Activated CD4-positive, alpha-beta T cell treated with anti-CD3 and anti-CD28 coated beads for 36 hours (primary cell): Measurements from ENCODE around the gene OGFOD3. TPM values are rescaled to one million over a fixed set of nuclear protein-coding genes. Genes with fewer than 3 reads are reported as not detected.
"Not testable (repeated sequence)": the region's sequence is repeated elsewhere in the genome, so short reads cannot be mapped to it uniquely, and the experiment has no call there.

Experiments used
- ATAC-seq: fragments of 200-7000 bp; cut with Tn5 transposase; one replicate; pipeline ENCODE4 v1.10.0; 2021; ENCODE audit warnings: mild to moderate bottlenecking, moderate library complexity
- CTCF ChIA-PET: fragments of 350-600 bp; sonication (Branson Sonifier 250); formaldehyde crosslinking; loops from one replicate; lab custom pipeline; 2021; ENCODE audit warnings: antibody characterized with exemption; lab: Charles Lee
- POLR2A ChIA-PET: fragments of 350-600 bp; sonication (Branson Sonifier 250); formaldehyde crosslinking; loops from one replicate; lab custom pipeline; 2021; ENCODE audit warnings: antibody characterized with exemption, inconsistent platforms; lab: Charles Lee
- DNase-seq: peaks from one replicate; pipeline ENCODE4 v3.0.0-alpha.2; 2020
- H3K27ac Mint-ChIP-seq: one replicate; pipeline ENCODE4 v1.8.0; 2021; ENCODE audit warnings: mixed read lengths
- H3K27me3 Mint-ChIP-seq: one replicate; pipeline ENCODE4 v1.8.0; 2021; ENCODE audit warnings: mixed read lengths
- H3K36me3 Mint-ChIP-seq: one replicate; pipeline ENCODE4 v1.8.0; 2021; ENCODE audit warnings: low read depth, mixed read lengths
- H3K4me1 Mint-ChIP-seq: one replicate; pipeline ENCODE4 v1.8.0; 2021; ENCODE audit warnings: mixed read lengths
- H3K4me3 Mint-ChIP-seq: one replicate; pipeline ENCODE4 v1.8.0; 2021; ENCODE audit warnings: mild to moderate bottlenecking, moderate library complexity, mixed read lengths
- H3K9me3 Mint-ChIP-seq: one replicate; pipeline ENCODE4 v1.8.0; 2021; ENCODE audit warnings: low read depth, mixed read lengths
- intact Hi-C, 2 experiments: fragments of 100-400 bp; cut with DNase I in 1 of 2; cut with micrococcal nuclease in 1 of 2; formaldehyde crosslinking; loops; one replicate each; pipeline versions ENCODE4 v1.14.2 to v1.15.1; 2022 to 2024; cut with DNase I, micrococcal nuclease
- total RNA-seq, 2 experiments: library from RNA; stranded (reverse); gene quantifications; one replicate each; pipeline ENCODE4 v1.2.3, GENCODE V29; 2021

OGFOD3 gene
- total RNA-seq, 2 experiments from 2014 or later: 20.0 to 22.3 TPM

GRCh38 chr17:82412535-82413520 is 5.6 kb downstream of the OGFOD3 start:
- H3K9me3 Mint-ChIP-seq: no peaks in the 10 kb centered on the region
- no peaks in the 10 kb centered on the region for H3K27me3 Mint-ChIP-seq
- H3K27ac Mint-ChIP-seq: no peak overlapping the region
- intact Hi-C loops: loop anchor here in 1 of 2 experiments (10.0 kb wide), 1 partner anchor 178 kb away; no protein-coding TSS in a partner anchor
- H3K36me3 Mint-ChIP-seq: peaks cover 20% of the 10 kb centered on the region
- ChIA-PET POLR2A (no interaction called here), CTCF (interaction anchor here (1.4 kb wide), 1 partner anchor 62 kb away, joined by 4 read pairs; no protein-coding TSS in a partner anchor)
- DNase-seq (no peak), ATAC-seq (no peak)
- H3K4me1 Mint-ChIP-seq: peaks cover 8% of the 10 kb centered on the region
- H3K4me3 Mint-ChIP-seq: no peak overlapping the region

- POLR2A ChIA-PET, CTCF ChIA-PET, DNase-seq, H3K9me3 Mint-ChIP-seq, H3K27ac Mint-ChIP-seq, H3K4me3 Mint-ChIP-seq, H3K27me3 Mint-ChIP-seq, ATAC-seq: not testable (repeated sequence)
- Mint-ChIP-seq H3K4me1 (peaks cover 15% of the 10 kb centered on the region), H3K36me3 (peaks cover 20% of the 10 kb centered on the region)
- intact Hi-C loops: loop anchor here in 1 of 2 experiments (10.0 kb wide), 1 partner anchor 177 kb away; no protein-coding TSS in a partner anchor
Measured at GRCh38 chr17:82412081-82412480, 6.3 kb downstream of the OGFOD3 start.

DNA sequence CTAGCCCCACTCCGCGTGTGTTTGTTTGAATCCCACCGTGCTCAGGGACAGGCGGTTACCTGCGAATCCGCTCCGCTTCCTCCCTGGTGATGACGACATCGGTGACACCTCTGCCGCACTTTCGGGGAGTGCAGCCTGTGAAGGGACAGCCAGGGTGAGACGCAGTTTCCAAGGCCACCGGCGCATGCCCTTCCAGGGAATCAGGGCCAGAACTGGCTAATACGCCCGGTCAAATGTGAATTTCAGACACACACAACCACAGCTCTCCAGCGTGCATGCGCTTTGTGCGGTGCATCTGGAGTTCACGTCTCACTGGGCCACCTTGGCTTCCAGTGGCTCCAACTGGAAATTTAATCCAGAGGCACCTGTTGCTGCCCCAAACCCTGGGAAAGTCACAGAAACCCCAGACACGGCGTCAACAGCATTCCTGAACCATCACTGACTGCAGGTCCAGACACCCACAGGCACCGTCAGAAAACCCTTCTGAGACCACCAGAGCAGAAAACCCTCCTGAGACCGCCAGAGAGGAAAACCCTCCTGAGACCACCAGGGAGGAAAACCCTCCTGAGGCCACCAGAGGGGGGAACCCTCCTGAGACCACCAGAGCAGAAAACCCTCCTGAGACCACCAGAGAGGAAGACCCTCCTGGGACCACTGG is 6.9 kb downstream of the OGFOD3 start:
- ATAC-seq (no peak), DNase-seq (no peak)
- H3K27me3 Mint-ChIP-seq: no peaks in the 10 kb centered on the region
- H3K4me1 Mint-ChIP-seq: peaks cover 15% of the 10 kb centered on the region
- H3K27ac Mint-ChIP-seq: no peak overlapping the region
- H3K4me3 Mint-ChIP-seq: no peak overlapping the region
- ChIA-PET POLR2A (no interaction called here), CTCF (no interaction called here)
- peaks cover 20% of the 10 kb centered on the region for H3K36me3 Mint-ChIP-seq
- intact Hi-C loops: loop anchor here in 1 of 2 experiments (10.0 kb wide), 1 partner anchor 177 kb away; no protein-coding TSS in a partner anchor
- no peaks in the 10 kb centered on the region for H3K9me3 Mint-ChIP-seq

DNA sequence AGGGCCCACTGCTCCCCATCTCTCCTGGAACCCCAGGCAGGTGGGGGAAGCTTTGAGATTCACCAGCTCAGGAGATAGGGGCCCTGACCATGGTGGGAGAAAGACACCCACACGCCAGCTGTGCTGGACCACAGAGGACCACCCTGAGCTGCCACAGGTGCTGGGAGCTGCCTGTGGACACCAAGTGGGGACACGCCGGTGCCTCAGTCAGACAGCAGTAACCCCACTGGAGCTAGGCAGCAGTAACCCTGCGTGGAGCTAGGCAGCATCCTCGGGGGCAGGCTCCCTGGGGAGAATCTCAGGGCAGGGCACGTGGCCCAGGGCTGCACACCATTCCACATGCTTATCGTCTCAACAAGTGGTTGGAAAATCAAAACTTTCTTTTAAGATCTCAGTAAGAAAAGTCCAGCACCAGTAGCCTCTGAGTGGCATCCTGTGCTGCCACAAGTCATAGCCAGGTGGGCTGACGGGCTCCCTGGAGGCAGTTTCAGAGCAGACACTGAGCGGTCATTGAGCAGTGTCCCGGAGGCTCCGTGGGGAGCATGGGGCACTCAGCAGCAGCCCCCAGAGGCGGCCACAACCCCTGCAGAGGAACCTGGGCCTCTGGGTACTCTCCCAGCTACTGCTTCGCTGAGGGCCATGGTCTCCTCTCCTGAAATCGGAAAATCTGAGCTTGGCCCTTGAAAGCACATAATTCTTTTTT is 8.2 kb downstream of the OGFOD3 start:
- CTCF ChIA-PET: interaction anchor here (0.6 to 0.8 kb wide), 2 partner anchors 14 to 47 kb away, joined by 3 read pairs; no protein-coding TSS in a partner anchor
- Mint-ChIP-seq H3K9me3 (no peaks in the 10 kb centered on the region), H3K27me3 (no peaks in the 10 kb centered on the region), H3K4me1 (peaks cover 14% of the 10 kb centered on the region), H3K36me3 (peaks cover 21% of the 10 kb centered on the region), H3K4me3 (no peak overlapping the region), H3K27ac (no peak overlapping the region)
- ATAC-seq (no peak), DNase-seq (no peak)
- intact Hi-C loops: loop anchor here in 1 of 2 experiments (10.0 kb wide), 1 partner anchor 175 kb away; no protein-coding TSS in a partner anchor
- POLR2A ChIA-PET: no interaction called here

- Mint-ChIP-seq H3K27me3 (no peaks in the 10 kb centered on the region), H3K4me1 (peaks cover 7% of the 10 kb centered on the region), H3K27ac (no peak overlapping the region), H3K36me3 (peaks cover 15% of the 10 kb centered on the region), H3K4me3 (no peak overlapping the region), H3K9me3 (no peaks in the 10 kb centered on the region)
- ATAC-seq: no peak
- intact Hi-C loops: no loop called here
- ChIA-PET POLR2A (no interaction called here), CTCF (interaction anchor here (0.8 kb wide), 1 partner anchor 46 kb away, joined by 3 read pairs; no protein-coding TSS in a partner anchor)
- DNase-seq: no peak
Measured at GRCh38 chr17:82408938-82409318, 9.5 kb downstream of the OGFOD3 start.

DNA sequence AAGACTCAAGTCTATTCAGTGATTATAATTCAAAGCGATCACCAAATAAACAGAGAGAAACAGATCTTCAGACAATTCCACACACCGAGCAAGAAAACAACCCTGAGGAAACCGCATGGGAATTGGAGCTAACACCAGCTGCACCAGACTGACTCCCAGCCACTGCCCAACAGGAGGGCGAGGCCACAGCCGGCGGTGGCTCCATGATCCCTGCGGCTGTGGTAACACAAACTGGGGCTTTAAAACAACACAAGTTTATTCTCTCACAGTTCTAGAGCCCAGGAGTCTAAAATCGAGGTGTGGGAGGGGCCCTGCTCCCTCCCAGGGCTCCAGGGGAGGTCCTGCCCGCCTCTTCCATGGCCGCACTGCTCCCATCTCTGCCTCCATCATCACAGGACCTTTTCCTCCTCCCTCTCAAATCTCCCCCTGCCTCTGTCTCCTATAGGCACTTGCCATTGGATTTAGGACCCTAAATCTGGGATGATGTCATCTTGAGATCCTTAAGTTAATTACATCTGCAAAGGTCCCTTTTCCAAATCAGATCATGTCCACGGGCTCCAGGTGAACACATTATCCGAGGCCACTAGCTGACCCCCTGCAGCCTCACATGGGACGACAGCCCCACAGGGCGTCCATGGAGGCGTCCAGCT is 10.0 kb downstream of the OGFOD3 start:
- no peak overlapping the region for H3K27ac Mint-ChIP-seq
- ATAC-seq (no peak), DNase-seq (no peak)
- H3K27me3 Mint-ChIP-seq: no peaks in the 10 kb centered on the region
- intact Hi-C loops: no loop called here
- ChIA-PET CTCF (no interaction called here), POLR2A (no interaction called here)
- H3K4me1 Mint-ChIP-seq: peaks cover 7% of the 10 kb centered on the region
- no peaks in the 10 kb centered on the region for H3K9me3 Mint-ChIP-seq
- H3K4me3 Mint-ChIP-seq: no peak overlapping the region
- peaks cover 17% of the 10 kb centered on the region for H3K36me3 Mint-ChIP-seq

- intact Hi-C loops: no loop called here
- Mint-ChIP-seq H3K4me1 (peaks cover 7% of the 10 kb centered on the region), H3K27me3 (no peaks in the 10 kb centered on the region), H3K27ac (no peak overlapping the region), H3K4me3 (no peak overlapping the region), H3K9me3 (no peaks in the 10 kb centered on the region), H3K36me3 (peaks cover 19% of the 10 kb centered on the region)
- POLR2A ChIA-PET: no interaction called here
- ATAC-seq: no peak
- no peak for DNase-seq
- CTCF ChIA-PET: interaction anchor here (1.1 kb wide), 1 partner anchor 17 kb away, joined by 3 read pairs; no protein-coding TSS in a partner anchor
Measured at GRCh38 chr17:82407255-82407654, 11.1 kb downstream of the OGFOD3 start.

DNA sequence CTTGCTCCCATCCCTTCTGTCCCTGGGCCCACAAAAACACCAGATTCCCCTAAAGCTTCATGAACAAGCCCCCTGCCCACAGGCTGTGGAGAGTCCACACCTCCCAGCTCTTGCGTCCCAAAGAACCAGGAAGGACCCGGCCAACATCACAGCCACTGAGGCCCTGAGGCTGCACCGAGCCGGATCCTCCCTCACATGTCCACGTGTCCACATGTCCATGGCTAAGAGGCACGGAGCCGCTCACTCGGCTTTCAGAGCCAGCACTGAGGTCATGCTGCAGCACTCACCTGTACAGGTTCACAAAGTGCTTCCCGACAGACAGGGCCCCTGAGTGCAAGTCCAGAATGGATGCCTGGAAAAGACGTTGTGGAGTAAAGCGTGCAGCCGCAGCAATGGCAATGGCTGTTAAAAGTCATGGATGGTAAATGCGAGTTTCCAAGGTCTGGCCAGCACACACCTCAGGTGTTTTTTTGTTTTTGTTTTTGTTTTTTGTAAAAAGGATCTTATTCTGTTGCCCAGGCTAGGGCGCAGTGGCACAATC is 12.2 kb downstream of the OGFOD3 start:
- H3K9me3 Mint-ChIP-seq: no peaks in the 10 kb centered on the region
- ChIA-PET POLR2A (no interaction called here), CTCF (interaction anchor here (0.7 kb wide), 1 partner anchor 30 kb away, joined by 5 read pairs; no protein-coding TSS in a partner anchor)
- H3K27me3 Mint-ChIP-seq: no peaks in the 10 kb centered on the region
- intact Hi-C loops: no loop called here
- ATAC-seq (no peak), DNase-seq (no peak)
- peaks cover 19% of the 10 kb centered on the region for H3K36me3 Mint-ChIP-seq
- H3K27ac Mint-ChIP-seq: no peak overlapping the region
- peaks cover 12% of the 10 kb centered on the region for H3K4me1 Mint-ChIP-seq
- H3K4me3 Mint-ChIP-seq: no peak overlapping the region

GRCh38 chr17:82405051-82405450 is 13.3 kb downstream of the OGFOD3 start:
- ChIA-PET CTCF (no interaction called here), POLR2A (no interaction called here)
- intact Hi-C loops: no loop called here
- Mint-ChIP-seq H3K4me1 (peaks cover 21% of the 10 kb centered on the region), H3K36me3 (peaks cover 25% of the 10 kb centered on the region), H3K27me3 (no peaks in the 10 kb centered on the region), H3K9me3 (no peaks in the 10 kb centered on the region), H3K27ac (no peak overlapping the region), H3K4me3 (no peak overlapping the region)
- ATAC-seq (no peak), DNase-seq (no peak)

GRCh38 chr17:82403662-82404660 is 14.4 kb downstream of the OGFOD3 start:
- intact Hi-C loops: no loop called here
- Mint-ChIP-seq H3K27ac (no peak overlapping the region), H3K4me3 (no peak overlapping the region), H3K9me3 (no peaks in the 10 kb centered on the region), H3K4me1 (peaks cover 21% of the 10 kb centered on the region), H3K27me3 (no peaks in the 10 kb centered on the region), H3K36me3 (peaks cover 23% of the 10 kb centered on the region)
- DNase-seq (no peak), ATAC-seq (no peak)
- CTCF ChIA-PET: no interaction called here
- POLR2A ChIA-PET: no interaction called here
